PC-9 (cell line): ENCODE data around the gene SH3RF1.

Source experiments
- CTCF ChIP-seq: fragments of 200-600 bp; sonication (generic); conservative IDR thresholded peaks from 2 replicates; pipeline ENCODE4 v1.6.1; 2017; ENCODE audit warnings: mixed run types, antibody characterized with exemption, mild to moderate bottlenecking, moderate library complexity
- EZH2 ChIP-seq: fragments of 200-600 bp; sonication (generic); IDR thresholded peaks from 2 replicates; pipeline ENCODE4 v1.8.0; 2017; ENCODE audit warnings: antibody characterized with exemption, low read depth

GRCh38 chr4:169117591-169118081 is 153.1 kb downstream of the SH3RF1 start:
- TF ChIP-seq CTCF, result no peak
- no peak for TF ChIP-seq EZH2
